Stimulated activated CD8-positive, alpha-beta memory T cell treated with anti-CD3 and anti-CD28 coated beads, Interleukin-2, amount 100 ng/mL, for 1 hour (primary cell): ENCODE data around the gene OR13C3.
"Not testable (repeated sequence)": the region's sequence is repeated elsewhere in the genome, so short reads cannot be mapped to it uniquely, and the experiment has no call there.

ENCODE experiments used
- DNase-seq, 2 donors: peaks; one replicate each; pipeline ENCODE4 v3.0.0-alpha.2; 2020; ENCODE audit warnings: low read depth in 2 of 2

The OR13C3 gene

GRCh38 chr9:104536756-104537155, at the start of gene OR13C3:
TSS of gene OR13C3 (minus strand) at chr9:104536856. CDS start at chr9:104536723, 133 bp downstream.
- DNase-seq = no peak

GRCh38 chr9:104580562-104580961, 43.9 kb upstream of the OR13C3 start:
- DNase-seq = no peak

- DNase-seq = no peak
Measured at GRCh38 chr9:104577263-104577662, 40.6 kb upstream of the OR13C3 start.

- no peak for DNase-seq
Measured at GRCh38 chr9:104575456-104575855, 38.8 kb upstream of the OR13C3 start.

GRCh38 chr9:104572612-104573011, 36.0 kb upstream of the OR13C3 start:
- no peak for DNase-seq

- no peak for DNase-seq
Measured at GRCh38 chr9:104568868-104569267, 32.2 kb upstream of the OR13C3 start, which contains the start of gene OR13C8. TSS of gene OR13C8 (plus strand) at chr9:104569168. CDS start at chr9:104569168, 0 bp downstream.

GRCh38 chr9:104564358-104564757, 27.7 kb upstream of the OR13C3 start:
- DNase-seq = no peak

- no peak for DNase-seq
Measured at GRCh38 chr9:104556830-104557634, 20.4 kb upstream of the OR13C3 start.

GRCh38 chr9:104555521-104555920, 18.9 kb upstream of the OR13C3 start:
- DNase-seq = no peak

- no peak for DNase-seq
Measured at GRCh38 chr9:104553261-104553660, 16.6 kb upstream of the OR13C3 start.

GRCh38 chr9:104544644-104545043, 8.0 kb upstream of the OR13C3 start:
- no peak for DNase-seq

- no peak for DNase-seq
Measured at GRCh38 chr9:104539275-104539674, 2.6 kb upstream of the OR13C3 start.

GRCh38 chr9:104527109-104527508, 9.5 kb downstream of the OR13C3 start, which contains the start of gene OR13C4:
TSS of gene OR13C4 (minus strand) at chr9:104527209. CDS start at chr9:104527209, 0 bp downstream.
- DNase-seq = no peak

- DNase-seq = not testable (repeated sequence)
Measured at GRCh38 chr9:104520241-104520640, 16.4 kb downstream of the OR13C3 start.

- DNase-seq = no peak
Measured at GRCh38 chr9:104514901-104515300, 21.8 kb downstream of the OR13C3 start.

- no peak for DNase-seq
Measured at GRCh38 chr9:104506565-104506964, 30.1 kb downstream of the OR13C3 start.

- DNase-seq = no peak
Measured at GRCh38 chr9:104503963-104504362, 32.7 kb downstream of the OR13C3 start, which contains the start of gene OR13F1. TSS of gene OR13F1 (plus strand) at chr9:104504263. CDS start at chr9:104504263, 0 bp downstream.

GRCh38 chr9:104503440-104503839, 33.2 kb downstream of the OR13C3 start:
- DNase-seq = no peak

- no peak for DNase-seq
Measured at GRCh38 chr9:104494808-104495207, 41.8 kb downstream of the OR13C3 start.
